Fibroblast of skin of scalp (primary cell): ENCODE measurements around the gene SLX4. TPM values are rescaled to one million over a fixed set of nuclear protein-coding genes. Genes with fewer than 3 reads are reported as not detected.
"Not testable (repeated sequence)": the region's sequence is repeated elsewhere in the genome, so short reads cannot be mapped to it uniquely, and the experiment has no call there.

Source experiments
- DNase-seq: peaks from one replicate; pipeline ENCODE4 v3.0.0-alpha.2; 2013
- polyA plus RNA-seq, 2 experiments: library from polyadenylated mRNA; unstranded; fragments of 120-200 nt; gene quantifications; one replicate each; pipeline ENCODE4 v1.2.1, GENCODE V29; 2013; ENCODE audit not compliant: insufficient read length in 2 of 2

The SLX4 gene, protein sequence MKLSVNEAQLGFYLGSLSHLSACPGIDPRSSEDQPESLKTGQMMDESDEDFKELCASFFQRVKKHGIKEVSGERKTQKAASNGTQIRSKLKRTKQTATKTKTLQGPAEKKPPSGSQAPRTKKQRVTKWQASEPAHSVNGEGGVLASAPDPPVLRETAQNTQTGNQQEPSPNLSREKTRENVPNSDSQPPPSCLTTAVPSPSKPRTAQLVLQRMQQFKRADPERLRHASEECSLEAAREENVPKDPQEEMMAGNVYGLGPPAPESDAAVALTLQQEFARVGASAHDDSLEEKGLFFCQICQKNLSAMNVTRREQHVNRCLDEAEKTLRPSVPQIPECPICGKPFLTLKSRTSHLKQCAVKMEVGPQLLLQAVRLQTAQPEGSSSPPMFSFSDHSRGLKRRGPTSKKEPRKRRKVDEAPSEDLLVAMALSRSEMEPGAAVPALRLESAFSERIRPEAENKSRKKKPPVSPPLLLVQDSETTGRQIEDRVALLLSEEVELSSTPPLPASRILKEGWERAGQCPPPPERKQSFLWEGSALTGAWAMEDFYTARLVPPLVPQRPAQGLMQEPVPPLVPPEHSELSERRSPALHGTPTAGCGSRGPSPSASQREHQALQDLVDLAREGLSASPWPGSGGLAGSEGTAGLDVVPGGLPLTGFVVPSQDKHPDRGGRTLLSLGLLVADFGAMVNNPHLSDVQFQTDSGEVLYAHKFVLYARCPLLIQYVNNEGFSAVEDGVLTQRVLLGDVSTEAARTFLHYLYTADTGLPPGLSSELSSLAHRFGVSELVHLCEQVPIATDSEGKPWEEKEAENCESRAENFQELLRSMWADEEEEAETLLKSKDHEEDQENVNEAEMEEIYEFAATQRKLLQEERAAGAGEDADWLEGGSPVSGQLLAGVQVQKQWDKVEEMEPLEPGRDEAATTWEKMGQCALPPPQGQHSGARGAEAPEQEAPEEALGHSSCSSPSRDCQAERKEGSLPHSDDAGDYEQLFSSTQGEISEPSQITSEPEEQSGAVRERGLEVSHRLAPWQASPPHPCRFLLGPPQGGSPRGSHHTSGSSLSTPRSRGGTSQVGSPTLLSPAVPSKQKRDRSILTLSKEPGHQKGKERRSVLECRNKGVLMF (N-terminal part only)
- polyA plus RNA-seq (2013, experiment 1 of 2; ENCODE audit: insufficient read length), result 5.3 TPM
- 5.1 TPM for polyA plus RNA-seq (2013, experiment 2 of 2; ENCODE audit: insufficient read length)

- DNase-seq, result peak; percentile 92
Measured at GRCh38 chr16:3611146-3611975, at the start of gene SLX4. Gene SLX4 (minus strand): TSS chr16:3611606. CDS start chr16:3608964, 2,642 bp downstream.

- DNase-seq, result peak; percentile 66
Measured at GRCh38 chr16:3659251-3659650, 47.8 kb upstream of the SLX4 start.

DNA sequence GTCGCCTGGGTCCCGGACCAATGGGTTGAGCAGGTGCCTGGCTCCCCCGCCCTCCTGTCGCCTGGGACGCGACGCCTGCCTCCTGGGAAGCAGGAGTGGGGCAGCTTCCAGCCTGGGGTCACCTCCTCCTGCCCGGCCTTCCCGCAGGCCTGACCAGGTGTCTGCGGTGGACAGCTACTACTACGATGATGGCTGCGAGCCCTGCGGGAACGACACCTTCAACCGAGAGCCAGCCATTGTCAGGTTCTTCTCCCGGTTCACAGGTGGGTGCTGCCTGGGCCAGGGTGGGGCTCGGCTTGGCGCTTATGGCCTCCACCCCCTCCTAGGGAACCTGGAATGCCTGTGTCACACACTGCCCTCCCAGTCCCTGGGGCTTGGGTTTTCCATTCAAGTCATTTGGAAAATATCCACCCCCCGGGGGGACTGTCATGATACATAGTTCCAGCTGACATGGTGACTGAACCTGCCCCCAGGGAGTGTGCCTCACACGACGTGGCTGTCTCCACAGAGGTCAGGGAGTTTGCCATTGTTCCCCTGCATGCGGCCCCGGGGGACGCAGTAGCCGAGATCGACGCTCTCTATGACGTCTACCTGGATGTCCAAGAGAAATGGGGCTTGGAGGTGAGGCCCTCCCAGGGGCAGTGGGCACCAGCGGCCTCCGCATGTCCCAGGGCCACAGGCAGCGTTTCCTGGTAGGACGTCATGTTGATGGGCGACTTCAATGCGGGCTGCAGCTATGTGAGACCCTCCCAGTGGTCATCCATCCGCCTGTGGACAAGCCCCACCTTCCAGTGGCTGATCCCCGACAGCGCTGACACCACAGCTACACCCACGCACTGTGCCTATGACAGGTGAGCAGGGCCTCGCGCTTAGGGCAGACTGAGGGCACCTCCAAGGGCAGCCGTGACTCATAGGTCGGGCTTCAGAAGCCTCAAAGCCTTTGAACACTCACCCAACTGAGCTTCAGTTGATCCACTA lies 45.4 kb upstream of the SLX4 start:
- DNase-seq, result no peak

DNA sequence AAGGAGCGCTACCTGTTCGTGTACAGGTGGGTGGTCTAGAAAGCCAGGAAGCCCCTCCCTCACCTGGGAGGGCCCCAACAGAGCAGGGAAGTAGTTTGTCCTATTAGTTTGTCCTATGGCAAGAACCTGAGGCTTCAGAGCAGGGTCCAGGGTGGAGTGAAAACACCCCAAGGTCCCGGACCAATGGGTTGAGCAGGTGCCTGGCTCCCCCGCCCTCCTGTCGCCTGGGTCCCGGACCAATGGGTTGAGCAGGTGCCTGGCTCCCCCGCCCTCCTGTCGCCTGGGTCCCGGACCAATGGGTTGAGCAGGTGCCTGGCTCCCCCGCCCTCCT lies 44.7 kb upstream of the SLX4 start:
- DNase-seq, result not testable (repeated sequence)

DNA sequence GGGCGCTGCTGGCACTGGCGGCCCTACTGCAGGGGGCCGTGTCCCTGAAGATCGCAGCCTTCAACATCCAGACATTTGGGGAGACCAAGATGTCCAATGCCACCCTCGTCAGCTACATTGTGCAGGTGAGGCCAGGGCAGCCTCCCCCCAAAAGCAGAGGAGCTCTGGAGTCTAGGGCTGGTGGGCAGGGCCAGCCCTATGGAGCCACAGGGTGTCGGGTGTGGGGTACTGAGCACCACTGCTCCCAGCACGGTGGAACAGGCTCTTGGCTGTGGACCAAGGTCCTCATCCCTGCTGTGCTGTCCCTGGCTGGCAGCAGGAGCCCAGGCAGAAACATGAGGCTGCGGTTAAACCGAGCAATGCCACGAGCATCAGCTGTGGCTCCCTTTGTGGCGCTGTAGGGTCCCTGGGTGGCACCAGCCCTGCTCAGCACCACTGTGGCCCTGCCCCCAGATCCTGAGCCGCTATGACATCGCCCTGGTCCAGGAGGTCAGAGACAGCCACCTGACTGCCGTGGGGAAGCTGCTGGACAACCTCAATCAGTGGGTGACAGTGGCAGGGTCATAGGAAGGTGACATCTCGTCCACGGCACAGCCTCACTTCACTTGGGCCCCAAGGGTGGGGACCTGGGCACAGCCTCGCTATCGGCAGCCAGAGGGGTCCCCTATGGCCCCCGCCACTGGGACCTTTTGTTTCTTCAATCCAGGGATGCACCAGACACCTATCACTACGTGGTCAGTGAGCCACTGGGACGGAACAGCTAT lies 44.2 kb upstream of the SLX4 start:
- DNase-seq, result no peak

DNA sequence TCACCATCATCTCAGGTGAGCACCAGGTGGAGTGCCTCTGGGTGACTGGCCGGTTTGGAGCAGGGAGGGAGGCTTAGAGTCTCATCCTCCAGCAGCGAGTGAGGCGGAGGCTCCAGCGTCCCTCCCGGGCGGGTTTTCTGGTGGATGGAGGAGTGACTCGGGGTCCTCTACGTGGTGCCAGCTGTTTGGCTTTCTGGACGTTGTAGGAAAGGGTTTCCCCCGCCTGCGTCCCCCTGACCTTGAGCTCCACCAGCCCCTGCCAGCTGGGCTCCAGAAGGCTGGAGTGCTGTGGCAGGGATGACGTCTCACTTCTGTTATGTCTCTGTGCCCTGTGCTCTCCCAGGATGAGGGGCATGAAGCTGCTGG lies 43.6 kb upstream of the SLX4 start:
- no peak for DNase-seq

DNA sequence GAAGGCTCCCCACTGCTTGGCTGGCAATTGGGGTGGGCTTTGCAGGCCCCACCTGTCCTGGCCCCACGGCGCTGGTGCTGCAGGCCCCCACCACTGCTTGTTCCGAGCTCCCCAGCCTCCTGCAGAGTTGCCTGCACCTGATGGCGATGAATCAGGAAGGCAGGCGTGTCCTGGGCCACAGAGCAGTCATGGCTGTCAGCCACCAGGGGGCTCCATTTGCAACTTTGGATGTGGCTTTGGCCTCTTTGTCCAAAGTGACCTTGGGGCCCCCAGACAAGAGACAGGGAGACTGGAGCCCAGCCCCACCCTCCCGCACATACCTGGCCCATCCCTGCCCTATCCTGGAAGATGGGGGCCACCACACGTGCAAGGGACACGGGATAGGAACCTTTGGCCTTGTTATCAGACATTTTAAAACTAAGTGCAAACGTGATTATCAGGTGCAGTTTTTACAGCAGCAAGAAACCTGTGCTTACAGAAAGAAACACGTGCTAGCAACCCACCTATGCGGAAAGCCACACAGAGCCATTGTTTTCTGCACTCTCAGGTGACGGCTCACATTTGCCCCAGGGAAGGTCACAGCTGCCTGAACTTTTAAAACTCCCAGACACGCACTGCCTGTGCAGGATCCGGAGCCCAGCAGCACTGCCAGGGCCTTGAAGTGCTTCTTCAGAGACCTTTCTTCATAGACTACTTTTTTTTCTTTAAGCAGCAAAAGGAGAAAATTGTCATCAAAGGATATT lies 43.0 kb upstream of the SLX4 start, which contains the start of gene DNASE1:
Gene DNASE1 (plus strand): TSS at position 443 of the 743 bp plus-strand sequence. CDS start 683 bp downstream, outside the sequence.
- peak; percentile 56 for DNase-seq

- no peak for DNase-seq
Measured at GRCh38 chr16:3652373-3653195, 41.2 kb upstream of the SLX4 start.

- DNase-seq, result no peak
Measured at GRCh38 chr16:3651461-3652372, 40.3 kb upstream of the SLX4 start.

GRCh38 chr16:3650631-3651265 lies 39.3 kb upstream of the SLX4 start:
- no peak for DNase-seq

DNA sequence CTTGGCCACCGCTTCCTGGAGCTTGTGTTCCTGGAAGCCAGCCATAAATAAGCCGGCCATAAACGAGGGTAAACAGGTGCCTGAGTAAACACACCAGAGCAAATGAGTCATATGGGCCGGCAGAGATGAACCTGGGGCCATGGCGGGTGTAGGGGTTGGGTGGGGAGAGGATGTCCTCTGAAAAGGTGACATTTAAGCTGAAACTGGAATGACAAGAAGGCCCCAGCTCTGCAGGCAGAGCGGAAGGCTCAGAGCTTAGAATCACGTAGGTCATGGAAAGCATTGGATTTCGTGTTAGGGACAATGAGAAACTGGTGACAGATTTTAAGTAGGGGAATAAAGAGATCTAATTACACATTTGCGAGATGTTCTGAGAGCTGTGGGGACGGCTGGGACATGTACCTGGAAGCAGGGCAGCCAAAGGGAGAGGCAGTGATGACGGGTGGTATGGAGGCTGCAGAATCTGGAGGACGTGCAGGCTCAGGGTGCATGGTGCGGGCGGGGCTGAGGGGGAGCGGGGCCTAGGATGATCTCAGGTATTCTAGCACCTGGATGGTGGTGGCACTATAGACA lies 35.0 kb upstream of the SLX4 start:
- no peak for DNase-seq

- DNase-seq, result peak; percentile 74
Measured at GRCh38 chr16:3645504-3646347, 34.3 kb upstream of the SLX4 start.

DNA sequence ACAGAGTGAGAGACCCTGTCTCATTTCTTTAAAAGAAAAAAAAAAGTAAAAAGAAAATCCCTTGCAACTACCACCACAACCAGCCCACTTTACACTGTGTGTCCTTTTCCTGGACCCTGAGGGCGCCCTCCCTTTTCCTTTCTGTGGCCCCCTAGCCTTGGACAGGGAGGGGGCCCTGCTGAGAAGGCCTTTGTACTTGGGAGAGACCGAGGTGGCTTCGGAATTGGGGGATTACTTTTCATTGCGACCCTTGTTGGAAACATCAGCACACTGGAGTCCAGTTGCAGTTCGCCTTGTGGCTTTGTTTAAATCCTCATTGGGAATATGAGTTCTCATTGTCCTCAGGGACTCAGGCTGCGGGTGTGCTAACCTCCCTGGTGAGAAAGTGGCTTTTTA lies 33.7 kb upstream of the SLX4 start:
- DNase-seq, result no peak

GRCh38 chr16:3643095-3643730 lies 31.8 kb upstream of the SLX4 start:
- no peak for DNase-seq
